Measurements from ENCODE around the gene WDFY1. TPM values are rescaled to one million over a fixed set of nuclear protein-coding genes. Genes with fewer than 3 reads are reported as not detected.

Gene WDFY1
- total and polyA plus RNA-seq, 9 of the 15 experiments (the other 6 are each of a cell fraction or from before 2014, with no cell fraction given): 5.4 to 27.6 (median 17.5) TPM

DNA sequence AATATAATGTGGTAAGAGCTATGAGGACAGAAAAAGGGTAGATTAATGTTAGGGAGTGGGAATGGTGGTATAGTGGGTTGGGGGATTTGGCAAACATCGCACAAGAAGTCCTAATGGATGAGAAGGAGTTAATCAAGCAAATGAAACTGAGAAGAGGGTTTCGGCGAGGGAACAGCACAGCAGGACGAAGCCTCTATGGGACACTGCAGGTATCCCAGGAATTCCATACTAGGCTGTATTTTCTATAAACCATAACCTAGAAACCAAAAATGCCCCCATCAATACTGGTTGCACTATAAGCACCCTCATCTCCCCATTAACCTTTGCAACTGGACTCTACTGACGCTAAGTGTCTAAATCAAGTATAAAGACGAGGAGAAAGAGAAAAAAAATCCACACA lies 10.3 kb downstream of the WDFY1 start (continued):
- TF ChIP-seq, protein P1, sequence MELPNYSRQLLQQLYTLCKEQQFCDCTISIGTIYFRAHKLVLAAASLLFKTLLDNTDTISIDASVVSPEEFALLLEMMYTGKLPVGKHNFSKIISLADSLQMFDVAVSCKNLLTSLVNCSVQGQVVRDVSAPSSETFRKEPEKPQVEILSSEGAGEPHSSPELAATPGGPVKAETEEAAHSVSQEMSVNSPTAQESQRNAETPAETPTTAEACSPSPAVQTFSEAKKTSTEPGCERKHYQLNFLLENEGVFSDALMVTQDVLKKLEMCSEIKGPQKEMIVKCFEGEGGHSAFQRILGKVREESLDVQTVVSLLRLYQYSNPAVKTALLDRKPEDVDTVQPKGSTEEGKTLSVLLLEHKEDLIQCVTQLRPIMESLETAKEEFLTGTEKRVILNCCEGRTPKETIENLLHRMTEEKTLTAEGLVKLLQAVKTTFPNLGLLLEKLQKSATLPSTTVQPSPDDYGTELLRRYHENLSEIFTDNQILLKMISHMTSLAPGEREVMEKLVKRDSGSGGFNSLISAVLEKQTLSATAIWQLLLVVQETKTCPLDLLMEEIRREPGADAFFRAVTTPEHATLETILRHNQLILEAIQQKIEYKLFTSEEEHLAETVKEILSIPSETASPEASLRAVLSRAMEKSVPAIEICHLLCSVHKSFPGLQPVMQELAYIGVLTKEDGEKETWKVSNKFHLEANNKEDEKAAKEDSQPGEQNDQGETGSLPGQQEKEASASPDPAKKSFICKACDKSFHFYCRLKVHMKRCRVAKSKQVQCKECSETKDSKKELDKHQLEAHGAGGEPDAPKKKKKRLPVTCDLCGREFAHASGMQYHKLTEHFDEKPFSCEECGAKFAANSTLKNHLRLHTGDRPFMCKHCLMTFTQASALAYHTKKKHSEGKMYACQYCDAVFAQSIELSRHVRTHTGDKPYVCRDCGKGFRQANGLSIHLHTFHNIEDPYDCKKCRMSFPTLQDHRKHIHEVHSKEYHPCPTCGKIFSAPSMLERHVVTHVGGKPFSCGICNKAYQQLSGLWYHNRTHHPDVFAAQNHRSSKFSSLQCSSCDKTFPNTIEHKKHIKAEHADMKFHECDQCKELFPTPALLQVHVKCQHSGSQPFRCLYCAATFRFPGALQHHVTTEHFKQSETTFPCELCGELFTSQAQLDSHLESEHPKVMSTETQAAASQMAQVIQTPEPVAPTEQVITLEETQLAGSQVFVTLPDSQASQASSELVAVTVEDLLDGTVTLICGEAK (IDR thresholded peaks at IDR 0.05): no peak
- TF ChIP-seq, protein P1 (CRISPR knock-in tag; IDR thresholded peaks at IDR 0.05): no peak

All from K562 (cell line).